Measurements from ENCODE around the gene MYOCD.

GRCh38 chr17:12642034-12642433 is 23.7 kb upstream of the MYOCD start:
- TF ChIP-seq CTCF (optimal IDR thresholded peaks at IDR 0.05 in 1 of 3, IDR thresholded peaks at IDR 0.05 in 1 of 3, conservative IDR thresholded peaks at IDR 0.05 in 1 of 3; ENCODE audit: extremely low read depth in 1 of 3, insufficient read depth in 2 of 3, low read length in 3 of 3) (no peak), EZH2 (IDR thresholded peaks at IDR 0.05; ENCODE audit: low read length) (no peak)
